ENCODE measurements around the gene SMAD5. TPM values are rescaled to one million over a fixed set of nuclear protein-coding genes. Genes with fewer than 3 reads are reported as not detected.

The SMAD5 gene
- total and polyA plus RNA-seq, 7 donors: 9.2 to 49.6 (median 35.8) TPM

GRCh38 chr5:136089791-136090190 is 42.9 kb upstream of the SMAD5 start:
- H3K4me1 ChIP-seq: peaks cover 13% of the 10 kb centered on the region
- no peak for TF ChIP-seq CTCF (IDR thresholded peaks at IDR 0.05)
- intact Hi-C loops (cut with DNase I): no loop called here
- no peaks in the 10 kb centered on the region for H3K27me3 ChIP-seq (ENCODE audit: insufficient read depth in 3 of 3, low read length in 2 of 3)
- H3K27ac ChIP-seq: no peak overlapping the region
- ATAC-seq: no peak
- no peaks in the 10 kb centered on the region for H3K9me3 ChIP-seq
- no peak overlapping the region for H3K4me3 ChIP-seq
- 53 to 57% (median 55%) methylated on average over 7 of the region's 7 CpGs for WGBS, 3 donors
- DNase-seq: no peak
- no peaks in the 10 kb centered on the region for H3K36me3 ChIP-seq (ENCODE audit: insufficient read depth in 1 of 2, low read depth in 1 of 2)

GRCh38 chr5:136090319-136090718 is 42.3 kb upstream of the SMAD5 start:
- no peaks in the 10 kb centered on the region for H3K36me3 ChIP-seq (ENCODE audit: insufficient read depth in 1 of 2, low read depth in 1 of 2)
- ATAC-seq (no peak), DNase-seq (no peak)
- peaks cover 13% of the 10 kb centered on the region for H3K4me1 ChIP-seq
- 92 to 96% (median 93%) methylated on average over 4 of the region's 4 CpGs for WGBS, 3 donors
- H3K9me3 ChIP-seq: no peaks in the 10 kb centered on the region
- intact Hi-C loops (cut with DNase I): no loop called here
- no peak overlapping the region for H3K27ac ChIP-seq
- H3K27me3 ChIP-seq (ENCODE audit: insufficient read depth in 3 of 3, low read length in 2 of 3): no peaks in the 10 kb centered on the region
- H3K4me3 ChIP-seq: no peak overlapping the region
- TF ChIP-seq CTCF (IDR thresholded peaks at IDR 0.05): no peak

- Histone ChIP-seq H3K36me3 (ENCODE audit: insufficient read depth in 1 of 2, low read depth in 1 of 2) (no peaks in the 10 kb centered on the region), H3K4me1 (no peaks in the 10 kb centered on the region), H3K27ac (no peak overlapping the region), H3K4me3 (no peak overlapping the region), H3K9me3 (no peaks in the 10 kb centered on the region), H3K27me3 (ENCODE audit: insufficient read depth in 3 of 3, low read length in 2 of 3) (no peaks in the 10 kb centered on the region)
- WGBS, 3 donors: 57 to 75% (median 64%) methylated on average over 3 of the region's 3 CpGs
- TF ChIP-seq CTCF (IDR thresholded peaks at IDR 0.05): no peak
- intact Hi-C loops (cut with DNase I): no loop called here
- ATAC-seq: no peak
- DNase-seq: no peak
Measured at GRCh38 chr5:136094189-136094912, 38.3 kb upstream of the SMAD5 start.

- TF ChIP-seq CTCF (IDR thresholded peaks at IDR 0.05): no peak
- no peaks in the 10 kb centered on the region for H3K9me3 ChIP-seq
- no peak overlapping the region for H3K27ac ChIP-seq
- no peak overlapping the region for H3K4me3 ChIP-seq
- no peak for ATAC-seq
- intact Hi-C loops (cut with DNase I): no loop called here
- no peaks in the 10 kb centered on the region for H3K36me3 ChIP-seq (ENCODE audit: insufficient read depth in 1 of 2, low read depth in 1 of 2)
- WGBS, 3 donors: 52 to 65% (median 54%) methylated on average over 8 of the region's 8 CpGs
- no peaks in the 10 kb centered on the region for H3K4me1 ChIP-seq
- DNase-seq: no peak
- no peaks in the 10 kb centered on the region for H3K27me3 ChIP-seq (ENCODE audit: insufficient read depth in 3 of 3, low read length in 2 of 3)
Measured at GRCh38 chr5:136094913-136095641, 37.6 kb upstream of the SMAD5 start.

Measured in psoas muscle (tissue), 8 donors.